DMS153 treated with DMSO at 0.1 percent for 48 hours (cell line): Measurements from ENCODE around the gene SLC19A1.

Experiments
- DNase-seq: peaks from one replicate; lab custom pipeline; 2025; ENCODE audit not compliant: unreplicated experiment; lab: John Stamatoyannopoulos, UW

The SLC19A1 gene

GRCh38 chr21:45457161-45457831, 84.9 kb downstream of the SLC19A1 start:
- DNase-seq = no peak

GRCh38 chr21:45456584-45457160, 85.6 kb downstream of the SLC19A1 start:
- no peak for DNase-seq

- DNase-seq = no peak
Observed at GRCh38 chr21:45455674-45456583, 86.3 kb downstream of the SLC19A1 start.

GRCh38 chr21:45454926-45455673, 87.1 kb downstream of the SLC19A1 start:
- DNase-seq = no peak

GRCh38 chr21:45454060-45454925, 87.9 kb downstream of the SLC19A1 start:
- no peak for DNase-seq

- no peak for DNase-seq
Observed at GRCh38 chr21:45453308-45453950, 88.8 kb downstream of the SLC19A1 start.

- no peak for DNase-seq
Observed at GRCh38 chr21:45452696-45453307, 89.4 kb downstream of the SLC19A1 start.

- no peak for DNase-seq
Observed at GRCh38 chr21:45451771-45452182, 90.5 kb downstream of the SLC19A1 start.

- DNase-seq = no peak
Observed at GRCh38 chr21:45451091-45451740, 91.0 kb downstream of the SLC19A1 start.

- DNase-seq = no peak
Observed at GRCh38 chr21:45450423-45451090, 91.7 kb downstream of the SLC19A1 start.

- no peak for DNase-seq
Observed at GRCh38 chr21:45449658-45450422, 92.4 kb downstream of the SLC19A1 start.

- no peak for DNase-seq
Observed at GRCh38 chr21:45448810-45449657, 93.2 kb downstream of the SLC19A1 start.

GRCh38 chr21:45448283-45448809, 93.9 kb downstream of the SLC19A1 start:
- no peak for DNase-seq
